Stimulated activated CD8-positive, alpha-beta memory T cell treated with anti-CD3 and anti-CD28 coated beads, Interleukin-15, amount 100 ng/mL, for 48 hours (primary cell): ENCODE measurements around the gene BBS9.

ENCODE experiments used
- DNase-seq, 2 donors: peaks; one replicate each; pipeline ENCODE4 v3.0.0-alpha.2; 2020; ENCODE audit warnings: low read depth in 2 of 2

The BBS9 gene

DNA sequence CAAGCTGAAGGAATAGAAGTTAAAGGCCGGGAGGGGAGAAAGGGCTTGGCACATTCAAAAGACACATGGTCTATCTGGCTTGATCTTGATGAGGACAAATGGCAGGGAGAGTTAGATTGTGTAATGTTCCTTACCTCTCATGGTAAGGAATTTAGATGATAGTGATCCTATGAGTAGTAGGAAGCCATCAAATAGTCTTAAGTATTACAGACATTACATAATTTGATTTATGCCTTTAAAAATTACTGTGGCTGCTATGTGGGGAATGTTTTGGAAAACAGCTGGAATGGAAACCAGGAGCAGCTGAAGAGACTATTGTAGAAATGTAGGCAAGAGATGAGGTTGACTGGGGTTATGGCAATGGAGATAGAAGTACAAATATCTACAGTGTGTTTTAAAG, 424.7 kb downstream of the BBS9 start:
- DNase-seq, result no peak

DNA sequence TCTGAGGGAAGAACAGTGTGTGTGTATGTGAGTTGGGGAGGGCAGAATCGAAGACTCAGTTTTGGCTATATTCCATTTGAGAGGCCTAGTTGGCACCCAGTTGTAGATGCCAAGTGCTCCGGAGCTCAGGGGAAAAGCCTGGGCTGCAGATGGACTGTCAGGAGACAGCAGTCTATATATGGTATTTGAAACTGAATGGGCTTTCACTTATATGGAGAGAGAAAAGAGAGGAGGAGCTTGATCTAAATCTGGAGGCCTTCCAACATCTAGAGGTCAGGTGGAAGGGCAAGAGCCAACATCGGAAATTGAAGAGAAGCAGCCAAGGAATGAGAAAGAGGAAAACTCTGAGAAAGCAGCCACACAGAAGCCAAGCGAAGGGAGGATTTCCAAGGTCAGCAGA, 425.2 kb downstream of the BBS9 start:
- no peak for DNase-seq

DNA sequence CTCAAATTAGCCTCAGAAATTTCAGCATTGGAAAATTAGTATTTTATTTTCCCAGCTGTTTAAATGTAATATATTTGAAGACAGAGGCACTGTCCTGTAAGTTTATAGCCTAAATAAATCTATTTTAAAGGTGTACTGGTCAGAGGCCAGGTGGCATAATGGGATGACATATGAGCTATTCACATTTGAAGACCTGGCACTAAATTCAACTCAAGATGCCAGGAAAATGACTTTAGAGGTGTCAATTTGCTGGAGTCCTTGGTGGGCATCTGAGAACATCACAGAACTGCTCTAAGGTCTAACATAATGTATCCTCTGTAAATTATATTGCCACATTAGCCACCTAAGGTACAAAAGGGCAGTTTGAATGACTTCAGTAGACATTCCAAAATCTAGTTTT, 427.1 kb downstream of the BBS9 start:
- DNase-seq, result no peak

DNA sequence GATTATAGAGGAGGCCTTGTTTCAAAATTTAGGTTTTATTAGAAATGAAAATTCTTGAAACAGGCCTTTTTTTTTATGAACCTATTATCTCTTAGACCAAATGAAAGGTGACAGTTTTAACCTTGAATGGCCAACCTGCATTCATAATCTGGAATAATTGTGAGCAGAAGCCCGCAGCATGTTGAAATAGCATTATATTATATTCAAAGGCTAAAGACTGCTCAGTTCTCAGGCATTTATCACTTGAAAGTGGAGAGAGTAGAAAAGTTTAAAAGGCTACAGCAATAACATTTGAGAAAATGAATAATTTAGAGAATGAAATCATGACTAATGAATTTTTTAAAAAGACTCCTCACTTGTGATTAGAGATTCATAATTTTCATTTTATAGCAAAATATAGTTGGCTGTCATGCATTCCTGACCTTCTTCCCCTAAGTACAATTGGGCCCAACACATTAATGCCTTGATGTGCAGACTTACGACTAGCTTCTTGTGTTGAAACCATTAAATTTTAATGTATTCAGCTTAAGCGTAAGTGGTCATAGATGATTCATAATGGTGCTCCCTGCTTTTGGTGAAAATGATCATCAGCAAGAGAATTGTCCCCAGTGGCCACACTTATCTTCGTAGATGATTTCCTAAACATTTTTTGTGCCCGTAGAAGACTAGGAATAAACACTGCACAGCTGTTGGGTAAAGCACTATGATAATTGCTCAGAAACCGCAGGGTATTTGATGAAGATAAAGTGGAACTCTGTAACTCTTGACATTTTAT, 429.4 kb downstream of the BBS9 start:
- no peak for DNase-seq

DNA sequence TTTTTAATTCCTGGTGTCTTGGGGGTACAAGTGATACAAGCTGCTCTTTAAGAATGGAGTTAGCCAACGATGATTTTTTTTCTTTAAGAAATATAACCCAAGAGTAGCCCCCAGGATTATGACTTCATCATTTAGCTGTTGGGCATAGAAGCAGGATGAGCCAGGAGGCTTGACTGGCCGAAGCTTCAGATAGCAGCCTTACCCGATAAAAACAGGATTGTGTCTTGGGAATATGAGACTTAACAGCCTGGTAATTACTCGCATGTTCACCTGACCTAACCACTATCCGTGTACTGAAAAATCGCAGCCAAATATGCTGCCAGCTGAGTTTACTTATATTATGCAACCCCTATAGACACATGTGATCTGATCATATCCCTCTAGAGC, 430.0 kb downstream of the BBS9 start:
- DNase-seq, result no peak

DNA sequence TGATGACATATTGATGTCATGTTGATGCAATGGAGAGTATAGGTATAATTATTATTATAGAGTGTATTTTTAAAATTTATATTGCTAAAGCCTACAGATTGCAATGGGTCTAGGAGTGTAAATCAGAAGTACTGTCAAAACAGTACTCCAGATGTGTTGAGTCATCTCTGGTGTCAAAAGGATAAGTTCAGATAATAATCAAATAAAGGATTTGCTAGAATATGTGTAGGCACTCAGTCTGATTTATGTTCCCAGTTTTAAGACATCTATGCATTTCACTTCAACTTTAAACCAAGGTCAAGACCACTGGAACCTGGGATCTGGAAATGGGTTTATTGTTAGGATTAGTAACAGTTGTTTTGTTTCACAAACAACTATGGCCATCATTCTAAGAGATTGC, 433.6 kb downstream of the BBS9 start:
- DNase-seq, result no peak

DNA sequence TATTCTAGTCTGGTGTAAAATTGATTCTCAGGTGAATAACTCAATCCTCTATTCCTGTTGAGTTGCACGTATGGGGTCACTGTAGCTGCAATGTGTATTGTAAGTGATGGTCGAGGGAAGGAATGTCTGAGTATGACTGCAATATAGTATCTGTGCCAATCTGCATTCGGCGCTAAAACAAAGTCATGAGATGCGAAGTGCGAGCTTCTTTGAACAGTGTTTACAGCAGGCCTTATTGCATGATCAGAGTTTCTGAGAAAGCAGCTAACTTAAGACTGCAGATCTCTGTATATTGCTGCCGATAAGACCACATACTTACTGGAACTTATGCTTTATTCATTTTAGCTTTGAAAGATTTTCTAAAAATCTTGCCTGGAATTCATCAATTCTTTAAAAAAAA, 434.3 kb downstream of the BBS9 start:
- no peak for DNase-seq

DNA sequence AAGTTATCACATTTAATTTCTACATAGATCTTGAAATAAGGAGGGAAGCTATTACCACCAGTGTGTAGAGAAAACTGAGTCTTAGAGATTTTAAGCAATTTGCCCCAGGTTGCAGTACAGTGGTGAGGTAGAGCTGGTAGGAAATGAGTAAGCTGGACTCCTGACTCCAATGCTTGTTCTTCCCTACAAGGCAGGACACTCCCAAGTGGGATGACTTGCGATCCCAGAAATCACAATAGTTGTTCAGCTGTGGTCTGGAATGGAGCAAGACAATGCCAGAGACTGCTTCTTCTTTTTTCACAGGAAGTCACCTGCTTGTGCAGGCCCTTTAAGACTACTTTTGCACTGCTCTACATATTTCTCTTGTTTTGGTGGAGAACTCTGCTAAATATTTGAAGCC, 448.8 kb downstream of the BBS9 start:
- no peak for DNase-seq

DNA sequence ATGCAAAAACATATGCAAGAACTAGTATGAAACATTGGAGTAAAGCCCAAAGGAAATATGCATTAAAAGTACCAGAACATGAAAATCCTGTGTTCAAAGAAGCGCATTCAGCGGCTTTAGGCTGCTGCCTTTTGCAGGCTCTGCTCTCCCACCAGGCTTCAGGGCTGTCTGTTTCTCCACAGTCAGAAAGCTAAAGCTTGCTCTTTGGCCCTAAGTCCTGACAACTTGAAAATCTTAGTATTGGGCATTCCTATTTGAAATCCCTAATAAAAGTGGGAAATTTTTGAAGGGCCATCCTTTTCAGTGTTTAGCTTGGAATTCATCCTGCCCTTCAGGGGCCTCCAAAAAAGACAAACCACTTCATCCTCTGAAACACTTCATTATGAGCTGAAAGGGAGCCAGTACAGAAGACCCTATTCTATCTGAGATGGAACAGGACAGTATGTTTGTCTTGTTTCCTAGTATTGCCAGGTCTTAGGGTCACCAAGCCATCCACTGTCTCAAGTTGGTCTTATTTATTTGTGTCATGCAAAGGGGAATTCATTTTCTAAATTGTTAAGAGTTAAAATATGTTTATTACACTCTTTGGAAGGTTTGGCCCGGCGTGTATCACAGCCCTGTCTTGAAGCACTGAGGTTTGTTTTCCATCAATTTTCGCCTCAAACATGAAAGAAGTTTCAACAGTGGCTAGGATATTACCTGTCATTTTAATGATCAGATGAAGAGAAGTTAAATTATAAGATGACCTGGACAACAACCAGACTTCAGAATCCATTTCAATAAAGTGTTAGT, 449.7 kb downstream of the BBS9 start:
- no peak for DNase-seq

DNA sequence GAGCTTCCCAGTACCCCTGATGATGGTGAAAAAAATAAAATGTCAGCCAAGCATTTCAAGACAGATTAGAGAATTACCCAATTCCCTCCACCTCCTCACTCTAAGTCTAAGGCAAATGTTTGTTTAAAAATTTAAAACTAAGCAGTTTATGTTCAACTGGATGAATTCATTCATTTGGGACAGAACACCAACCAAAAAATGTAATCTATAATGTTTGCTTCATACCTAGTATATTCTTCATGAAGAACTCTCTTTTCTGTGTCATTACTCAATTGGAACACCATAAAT, 450.3 kb downstream of the BBS9 start:
- DNase-seq, result no peak

DNA sequence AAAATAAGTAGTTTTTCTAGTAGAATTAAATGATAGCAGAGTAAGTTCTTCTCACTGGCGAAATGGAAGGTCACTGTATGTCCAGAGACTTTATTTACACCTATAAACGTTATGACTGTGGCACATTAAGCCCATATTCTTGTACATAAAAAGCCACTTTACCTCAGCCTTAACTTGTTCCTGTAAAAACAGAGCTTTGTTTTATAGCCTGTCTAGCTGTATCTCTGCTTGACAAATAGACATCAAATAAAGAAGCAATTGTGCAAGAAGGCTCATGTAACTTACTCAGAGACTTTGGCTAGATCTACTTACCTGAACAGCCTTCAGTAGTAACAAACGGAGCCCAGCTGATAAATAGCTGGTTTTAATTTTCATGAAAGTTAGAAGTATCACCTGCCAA, 451.9 kb downstream of the BBS9 start:
- no peak for DNase-seq

DNA sequence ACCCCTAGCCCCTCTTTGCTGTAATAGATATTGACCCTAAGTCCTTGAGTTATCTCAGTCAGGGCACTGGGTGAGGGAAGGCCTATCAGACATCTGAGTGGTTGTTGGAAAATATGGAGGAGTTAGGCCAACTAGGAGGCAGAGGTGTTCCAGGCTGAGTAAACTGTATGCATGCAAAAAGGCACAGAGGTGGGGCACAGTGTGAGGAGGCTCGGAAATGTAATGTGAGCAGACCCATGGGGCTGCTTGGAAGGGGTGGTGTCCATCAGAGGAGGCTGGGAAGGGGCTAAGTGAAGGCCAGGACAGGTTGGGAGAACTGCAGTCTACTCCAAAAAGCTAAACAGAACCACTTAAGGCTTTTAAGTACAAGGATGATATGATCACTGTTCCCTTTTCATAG, 452.7 kb downstream of the BBS9 start:
- no peak for DNase-seq

DNA sequence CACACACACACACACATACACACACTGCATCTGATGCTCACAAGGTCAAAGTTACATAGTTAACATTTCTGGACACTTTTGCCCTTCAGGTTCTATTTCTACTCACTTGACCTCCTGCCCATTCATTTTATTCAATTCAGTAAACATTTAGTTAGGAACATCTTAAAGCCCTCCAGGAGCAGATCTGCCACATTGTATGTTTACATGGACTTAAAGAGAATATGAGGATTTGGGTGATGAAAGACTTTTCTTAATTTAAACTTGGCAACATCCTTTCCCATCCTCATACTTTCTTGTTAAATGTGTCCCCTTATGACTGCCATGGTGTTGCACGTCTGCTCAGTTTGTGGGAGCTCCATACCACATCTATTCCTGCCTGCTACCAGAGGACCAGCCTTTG, 453.2 kb downstream of the BBS9 start:
- no peak for DNase-seq

DNA sequence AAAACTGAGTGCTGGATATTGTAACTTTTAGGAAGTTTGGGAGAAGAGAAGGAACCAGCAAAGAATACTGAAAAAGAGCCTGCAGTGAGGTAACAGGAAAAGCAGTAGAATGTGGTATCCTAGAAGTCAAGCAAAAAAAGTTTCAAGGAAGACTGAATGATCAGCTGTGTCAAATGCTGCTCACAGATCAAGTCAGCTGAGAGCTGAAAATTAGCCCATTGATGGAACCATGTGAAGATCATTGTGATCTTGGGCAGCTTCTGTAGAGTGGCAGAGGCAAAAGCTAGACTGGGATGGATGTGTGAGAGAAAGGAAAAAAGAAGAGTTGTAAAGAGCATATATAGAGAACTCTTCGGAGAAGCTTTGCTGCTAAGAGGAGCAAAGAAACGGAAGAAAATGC, 460.5 kb downstream of the BBS9 start:
- no peak for DNase-seq

DNA sequence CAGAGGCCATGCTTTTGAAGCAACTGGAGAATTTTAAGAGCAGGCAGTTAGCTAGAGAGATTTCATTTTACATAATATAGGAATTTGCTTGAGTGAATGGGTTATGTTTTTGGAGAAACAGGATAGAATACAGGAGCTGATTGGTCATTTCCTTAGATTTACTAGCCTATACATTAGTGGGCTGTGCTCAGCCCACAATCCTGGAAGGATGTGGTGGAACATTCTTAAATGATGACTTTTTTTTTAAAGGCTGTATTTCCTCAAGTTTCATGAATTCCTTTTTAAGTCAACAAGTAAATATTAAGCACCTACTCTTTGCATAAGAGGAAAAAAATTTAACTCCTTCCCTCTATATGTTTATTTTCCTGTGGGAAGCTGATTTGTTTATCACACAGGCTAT, 461.6 kb downstream of the BBS9 start:
- no peak for DNase-seq

DNA sequence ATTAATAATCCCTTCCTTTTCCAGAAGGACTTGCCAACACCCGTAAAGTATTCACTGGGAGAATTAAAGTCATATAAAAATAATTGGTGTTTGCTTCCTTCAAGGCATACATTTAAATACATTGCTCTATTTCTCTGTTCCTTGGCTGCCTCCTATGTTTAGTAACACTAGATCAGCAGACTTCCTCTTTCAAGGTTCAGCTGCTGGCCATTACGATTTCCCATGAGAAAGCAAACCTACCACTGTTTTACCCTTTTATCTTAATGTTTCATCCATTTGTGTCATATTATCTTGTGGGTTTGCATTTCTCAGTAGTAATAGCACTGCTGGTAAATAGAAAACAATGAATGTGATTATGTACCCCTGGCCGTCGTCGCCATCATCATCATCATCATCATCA, 462.1 kb downstream of the BBS9 start:
- DNase-seq, result no peak

DNA sequence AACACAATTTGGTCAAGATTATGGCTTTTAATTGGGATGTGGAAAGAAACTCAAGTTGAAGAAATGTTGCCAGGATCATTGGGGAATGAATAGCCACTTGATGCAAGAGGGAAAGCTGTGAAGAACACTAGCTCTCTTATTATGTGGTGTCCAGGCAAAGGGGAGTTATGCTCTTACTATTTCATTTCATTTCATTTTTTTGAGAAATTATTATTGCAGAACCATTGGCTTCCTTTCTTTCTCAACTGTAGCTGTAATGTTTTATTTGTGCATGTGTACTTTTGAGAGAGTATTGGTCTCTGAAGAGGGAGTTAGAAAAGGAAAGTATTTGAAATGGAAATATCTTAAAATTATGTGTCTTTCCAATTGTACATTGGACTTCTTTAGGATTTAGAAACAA, 463.4 kb downstream of the BBS9 start:
- no peak for DNase-seq

DNA sequence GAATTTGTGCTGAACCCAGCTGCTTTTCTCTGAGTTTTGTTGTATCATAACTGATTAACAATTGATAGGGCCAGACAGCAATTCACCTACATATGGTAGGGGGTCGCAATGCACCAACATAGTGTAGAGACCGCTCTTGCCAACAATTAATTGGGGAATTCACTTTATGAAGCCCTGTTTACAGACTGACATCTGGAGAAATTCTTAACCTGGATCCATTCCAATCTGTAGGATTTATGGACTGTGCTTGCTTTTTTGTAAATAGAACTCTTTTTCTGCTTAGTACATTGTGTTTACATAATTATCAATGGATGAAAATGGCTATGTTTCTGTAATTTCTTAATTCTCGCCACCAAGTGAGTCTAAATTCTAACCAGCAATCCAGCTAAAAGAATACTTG, 464.2 kb downstream of the BBS9 start:
- DNase-seq, result no peak

DNA sequence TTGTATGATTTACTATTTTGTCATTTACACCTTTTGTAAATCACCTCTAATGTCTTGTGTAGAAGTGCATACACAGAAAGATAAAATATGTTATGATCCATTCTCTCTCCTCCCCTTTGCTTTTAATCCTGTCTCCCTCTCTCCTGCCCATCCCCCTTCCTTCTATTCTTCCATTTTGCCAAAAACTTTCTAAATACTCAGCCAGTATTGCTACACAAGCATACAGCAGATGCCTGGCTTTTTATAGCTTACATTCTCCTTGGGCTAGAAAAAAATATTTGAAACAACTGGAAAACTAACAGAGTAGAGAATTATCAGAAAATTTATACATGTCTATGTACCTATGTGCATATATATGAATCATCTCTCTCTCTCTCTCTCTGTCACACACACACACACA, 467.3 kb downstream of the BBS9 start:
- no peak for DNase-seq

DNA sequence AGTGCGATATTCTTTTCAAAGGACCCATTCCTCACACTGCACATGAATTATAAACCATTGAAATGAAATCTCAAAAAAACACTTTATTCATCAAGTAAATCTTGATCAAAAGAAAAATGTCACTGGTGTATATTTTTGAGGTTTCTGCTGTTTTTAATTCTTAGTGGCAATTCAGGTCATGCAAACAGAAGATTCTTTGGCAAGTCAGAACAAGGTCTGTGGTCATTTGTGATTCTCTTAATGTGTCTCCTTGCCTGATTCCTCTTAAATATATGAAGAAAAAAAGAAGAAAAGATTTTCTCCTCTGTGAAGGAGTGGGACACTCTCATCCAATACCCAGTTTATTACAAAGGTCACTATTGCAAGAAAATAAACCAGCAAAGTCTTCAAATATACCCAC, 467.8 kb downstream of the BBS9 start:
- no peak for DNase-seq

DNA sequence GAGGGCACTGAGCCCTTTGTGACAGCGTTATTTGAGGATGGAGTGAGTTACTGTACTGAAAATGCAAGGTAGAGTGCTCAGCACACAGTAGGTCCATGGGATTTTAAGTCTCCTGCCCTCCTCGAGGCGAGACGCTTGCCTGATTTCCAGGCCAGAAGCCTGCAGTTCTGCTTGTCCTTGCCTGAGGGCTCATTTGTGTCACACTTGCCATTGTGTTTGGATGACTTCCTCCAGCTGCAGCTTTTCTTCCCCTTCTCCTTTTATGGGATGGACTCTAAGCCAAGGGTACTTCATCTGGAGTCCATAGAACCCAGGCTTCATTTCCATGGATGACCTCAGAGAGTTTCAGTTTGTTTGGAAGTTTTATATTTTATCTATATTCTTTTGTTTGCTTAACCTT, 471.7 kb downstream of the BBS9 start:
- DNase-seq, result no peak

DNA sequence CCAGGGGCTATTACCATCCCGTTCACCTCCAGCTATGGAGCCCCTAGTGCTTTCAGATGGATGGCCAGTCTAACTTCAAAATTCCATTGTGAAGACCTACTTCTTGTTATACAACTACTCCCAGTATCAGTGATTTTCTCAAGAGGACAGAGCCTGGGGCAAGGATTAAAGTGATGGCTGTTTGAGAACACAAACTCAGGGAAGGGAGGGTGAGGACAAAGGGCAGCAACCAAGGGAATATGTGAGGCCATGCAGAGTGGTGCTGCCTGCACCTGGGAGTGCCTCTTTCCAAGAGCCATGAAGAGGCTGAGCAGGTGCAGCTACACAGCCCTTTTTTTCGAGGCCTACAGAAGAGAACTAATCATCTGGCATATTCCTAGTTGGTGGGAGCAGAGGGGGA, 472.5 kb downstream of the BBS9 start:
- no peak for DNase-seq

DNA sequence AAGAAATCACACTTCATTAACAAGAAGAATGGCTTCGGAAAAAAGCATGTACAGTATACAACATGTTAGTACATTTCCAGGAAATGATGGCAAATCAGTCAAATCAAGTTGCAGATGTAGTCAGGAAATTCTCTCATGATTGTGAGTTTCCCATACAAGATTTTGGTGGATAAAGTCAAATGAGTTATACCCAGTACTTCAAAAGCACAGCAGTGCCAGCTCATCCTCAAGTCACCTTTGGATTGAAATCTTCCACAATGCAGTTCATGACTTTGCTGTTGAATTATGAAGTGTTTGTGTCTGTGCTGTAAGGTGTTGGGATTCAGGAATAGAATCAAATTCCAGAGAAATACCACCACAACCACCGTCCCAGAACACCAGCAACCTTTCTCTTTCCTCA, 474.7 kb downstream of the BBS9 start:
- no peak for DNase-seq

DNA sequence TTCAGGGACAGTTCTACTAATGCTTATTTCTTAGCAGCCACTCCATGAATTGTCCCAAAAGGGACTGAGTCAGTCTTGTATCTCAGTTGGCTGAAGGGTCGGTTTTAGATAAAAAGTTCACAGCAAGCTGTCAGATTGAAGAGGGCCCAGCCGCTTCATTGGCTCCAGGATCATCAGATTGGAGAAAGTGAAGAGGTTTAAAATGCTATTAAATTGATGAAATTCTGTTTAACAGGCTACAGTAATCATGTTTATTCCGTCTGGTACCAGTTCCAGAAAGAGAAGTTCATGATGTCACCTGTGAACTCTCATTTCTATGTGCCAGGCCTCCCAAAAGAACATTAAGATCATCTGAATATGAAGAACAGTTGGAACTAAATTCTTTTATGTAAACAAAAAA, 481.6 kb downstream of the BBS9 start:
- no peak for DNase-seq
